GM23338 (cell line): ENCODE results near the gene DRGX. TPM values are rescaled to one million over a fixed set of nuclear protein-coding genes. Genes with fewer than 3 reads are reported as not detected.

ENCODE experiments used
- ATAC-seq: fragments of 200-7000 bp; cut with Tn5 transposase; 3 replicates; pipeline ENCODE4 v1.9.1; 2020
- DNase-seq: peaks from one replicate; pipeline ENCODE4 v3.0.0-alpha.2; 2015; ENCODE audit warnings: low spot score
- H2AFZ ChIP-seq: fragments of 200-600 bp; sonication (generic); 2 replicates; pipeline ENCODE4 v1.8.0; 2016; ENCODE audit warnings: antibody characterized with exemption, mild to moderate bottlenecking, moderate library complexity
- H3F3A ChIP-seq: fragments of 200-600 bp; sonication (generic); replicated peaks from 2 replicates; pipeline ENCODE4 v1.8.0; 2017; ENCODE audit warnings: antibody characterized with exemption, mixed run types, low read depth
- H3K27ac ChIP-seq: fragments of 200-600 bp; sonication (generic); 2 replicates; pipeline ENCODE4 v1.6.1; 2016; ENCODE audit warnings: low read depth
- H3K27me3 ChIP-seq: fragments of 200-600 bp; sonication (generic); 2 replicates; pipeline ENCODE4 v1.8.0; 2016; ENCODE audit warnings: mild to moderate bottlenecking, mixed run types, moderate library complexity; ENCODE audit not compliant: insufficient read depth
- H3K36me3 ChIP-seq: fragments of 200-600 bp; sonication (generic); 2 replicates; pipeline ENCODE4 v1.8.0; 2016; ENCODE audit warnings: mild to moderate bottlenecking; ENCODE audit not compliant: insufficient read depth
- H3K4me1 ChIP-seq: fragments of 200-600 bp; sonication (generic); 2 replicates; pipeline ENCODE4 v1.8.0; 2016; ENCODE audit warnings: mild to moderate bottlenecking, moderate library complexity; ENCODE audit not compliant: insufficient read depth
- H3K4me2 ChIP-seq: fragments of 200-600 bp; sonication (generic); 2 replicates; pipeline ENCODE4 v1.7.1; 2017; ENCODE audit warnings: mixed run types
- H3K4me3 ChIP-seq: fragments of 200-600 bp; sonication (generic); 2 replicates; pipeline ENCODE4 v1.6.1; 2016; ENCODE audit warnings: mixed run types
- H3K79me2 ChIP-seq: fragments of 200-600 bp; sonication (generic); replicated peaks from 2 replicates; pipeline ENCODE4 v1.8.0; 2017; ENCODE audit warnings: mild to moderate bottlenecking; ENCODE audit not compliant: insufficient read depth
- H3K9me2 ChIP-seq: fragments of 200-600 bp; sonication (generic); 2 replicates; pipeline ENCODE4 v1.8.0; 2017; ENCODE audit not compliant: insufficient read depth
- H4K20me1 ChIP-seq: fragments of 200-600 bp; sonication (generic); replicated peaks from 2 replicates; pipeline ENCODE4 v1.8.0; 2017; ENCODE audit warnings: mild to moderate bottlenecking; ENCODE audit not compliant: insufficient read depth
- H3K27ac Mint-ChIP-seq: 2 replicates; pipeline ENCODE4 v1.8.0; 2020; ENCODE audit warnings: inconsistent platforms, mild to moderate bottlenecking, moderate library complexity, mixed read lengths
- H3K27me3 Mint-ChIP-seq: 3 replicates; pipeline ENCODE4 v1.8.0; 2022; ENCODE audit warnings: low read depth, mild to moderate bottlenecking, moderate library complexity, mixed read lengths, inconsistent platforms; ENCODE audit not compliant: insufficient read depth, poor library complexity
- H3K36me3 Mint-ChIP-seq: 3 replicates; pipeline ENCODE4 v1.8.0; 2021; ENCODE audit warnings: low read depth, mild to moderate bottlenecking, inconsistent platforms, moderate library complexity, mixed read lengths
- H3K4me1 Mint-ChIP-seq: 3 replicates; pipeline ENCODE4 v1.8.0; 2020; ENCODE audit warnings: mild to moderate bottlenecking, inconsistent platforms, mixed read lengths
- H3K4me3 Mint-ChIP-seq: 3 replicates; pipeline ENCODE4 v1.8.0; 2021; ENCODE audit warnings: moderate library complexity, mild to moderate bottlenecking, inconsistent platforms, mixed read lengths
- H3K9me3 Mint-ChIP-seq: 3 replicates; pipeline ENCODE4 v1.8.0; 2020; ENCODE audit warnings: moderate library complexity, mild to moderate bottlenecking, inconsistent platforms, mixed read lengths
- CREB1 ChIP-seq: fragments of 250-450 bp; sonication (Bioruptor Pico); IDR thresholded peaks from 2 replicates; pipeline ENCODE4 v1.5.0; 2020; ENCODE audit warnings: low read depth, mild to moderate bottlenecking, moderate library complexity
- EZH2phosphoT487 ChIP-seq: fragments of 200-600 bp; sonication (generic); IDR thresholded peaks from one replicate; pipeline ENCODE4 v1.8.1; 2018; ENCODE audit warnings: antibody characterized with exemption; ENCODE audit not compliant: unreplicated experiment
- JUNB ChIP-seq: IDR thresholded peaks from one replicate; pipeline ENCODE4 v1.6.1; 2016; ENCODE audit warnings: antibody characterized with exemption; ENCODE audit not compliant: unreplicated experiment
- NANOG ChIP-seq: IDR thresholded peaks from 2 replicates; pipeline ENCODE4 v1.6.1; 2016; ENCODE audit warnings: antibody characterized with exemption, borderline replicate concordance
- STAT1 ChIP-seq: IDR thresholded peaks from one replicate; pipeline ENCODE4 v1.6.1; 2016; ENCODE audit warnings: antibody characterized with exemption; ENCODE audit not compliant: unreplicated experiment
- ZNF114 ChIP-seq: fragments of 250-450 bp; sonication (Bioruptor Pico); IDR thresholded peaks from 2 replicates; pipeline ENCODE4 v1.5.0; 2020; ENCODE audit warnings: mild to moderate bottlenecking, moderate library complexity
- ZNF331 ChIP-seq: fragments of 250-450 bp; sonication (Bioruptor Pico); IDR thresholded peaks from 2 replicates; pipeline ENCODE4 v1.5.0; 2020; ENCODE audit warnings: low read depth, mild to moderate bottlenecking, moderate library complexity
- polyA plus RNA-seq: library from polyadenylated mRNA; unstranded; fragments of >200 nt; fragmentation: Nextera tagmentation; extraction: Ambion mirVana; gene quantifications from 2 replicates; pipeline ENCODE4 v1.2.1, GENCODE V29; 2016
- total RNA-seq: library from RNA; depleted of rRNA; stranded (reverse); fragments of >200 nt; shearing (Covaris generic); gene quantifications from 2 replicates; pipeline ENCODE4 v1.2.3, GENCODE V29; 2014
- TF ChIP-seq, protein P1 (sequence below): fragments of 250-450 bp; sonication (Bioruptor Pico); IDR thresholded peaks from 2 replicates; pipeline ENCODE4 v1.5.0; 2020; ENCODE audit warnings: mild to moderate bottlenecking, moderate library complexity
- TF ChIP-seq, protein P2 (sequence below): IDR thresholded peaks from one replicate; pipeline ENCODE4 v1.6.1; 2018; ENCODE audit warnings: antibody characterized with exemption; ENCODE audit not compliant: unreplicated experiment
- TF ChIP-seq, protein P3 (sequence below): IDR thresholded peaks from 2 replicates; pipeline ENCODE4 v1.6.1; 2016; ENCODE audit warnings: antibody characterized with exemption

Gene DRGX
- total and polyA plus RNA-seq, 2 experiments from 2014 or later: not detected

DNA sequence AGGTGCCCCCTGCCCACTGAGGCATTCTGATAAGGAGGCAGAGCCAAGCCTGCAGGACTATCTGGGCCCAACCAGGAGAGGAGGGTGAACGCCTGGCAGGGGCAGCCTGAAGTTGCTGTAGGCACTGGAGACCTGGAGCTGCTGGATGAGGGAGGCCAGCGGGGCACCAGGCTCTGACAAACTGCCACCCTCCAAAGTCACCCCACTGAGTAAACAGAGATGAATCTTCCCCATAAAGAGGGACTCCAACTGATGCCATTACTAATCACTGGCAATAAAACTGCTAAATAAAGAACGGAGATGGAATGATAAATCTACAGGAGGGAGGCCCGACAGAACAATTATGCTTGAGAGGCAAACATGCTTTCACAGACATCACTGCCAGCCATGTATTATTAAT, 44.2 kb downstream of the DRGX start:
- no peak overlapping the region for H3K4me3 Mint-ChIP-seq

More for the DNA sequence above, 44.2 kb downstream of the DRGX start:
- H3K9me2 ChIP-seq: 0 out of 2 replicates have a peak, but pooled peaks cover 2% of the 10 kb centered on the region
- H3K4me2 ChIP-seq: no peak overlapping the region
- no peaks in the 10 kb centered on the region for H4K20me1 ChIP-seq
- H3K79me2 ChIP-seq: no peaks in the 10 kb centered on the region
- H3K36me3 Mint-ChIP-seq: no peaks in the 10 kb centered on the region
- H3K27me3 Mint-ChIP-seq: no peaks in the 10 kb centered on the region
- DNase-seq (no peak), ATAC-seq (no peak)
- H3K27ac Mint-ChIP-seq: no peak overlapping the region
- H3K4me1 ChIP-seq: no peaks in the 10 kb centered on the region
- no peaks in the 10 kb centered on the region for H3F3A ChIP-seq
- no peaks in the 10 kb centered on the region for H3K36me3 ChIP-seq
- H3K9me3 Mint-ChIP-seq: 0 out of 3 replicates have a peak, but pooled peaks cover 4% of the 10 kb centered on the region
- no peaks in the 10 kb centered on the region for H3K27me3 ChIP-seq
- no peaks in the 10 kb centered on the region for H3K4me1 Mint-ChIP-seq
- no peak overlapping the region for H2AFZ ChIP-seq
- TF ChIP-seq CREB1 (CRISPR knock-in tag): no peak
- no peak for TF ChIP-seq EZH2phosphoT487
- TF ChIP-seq, protein P1, sequence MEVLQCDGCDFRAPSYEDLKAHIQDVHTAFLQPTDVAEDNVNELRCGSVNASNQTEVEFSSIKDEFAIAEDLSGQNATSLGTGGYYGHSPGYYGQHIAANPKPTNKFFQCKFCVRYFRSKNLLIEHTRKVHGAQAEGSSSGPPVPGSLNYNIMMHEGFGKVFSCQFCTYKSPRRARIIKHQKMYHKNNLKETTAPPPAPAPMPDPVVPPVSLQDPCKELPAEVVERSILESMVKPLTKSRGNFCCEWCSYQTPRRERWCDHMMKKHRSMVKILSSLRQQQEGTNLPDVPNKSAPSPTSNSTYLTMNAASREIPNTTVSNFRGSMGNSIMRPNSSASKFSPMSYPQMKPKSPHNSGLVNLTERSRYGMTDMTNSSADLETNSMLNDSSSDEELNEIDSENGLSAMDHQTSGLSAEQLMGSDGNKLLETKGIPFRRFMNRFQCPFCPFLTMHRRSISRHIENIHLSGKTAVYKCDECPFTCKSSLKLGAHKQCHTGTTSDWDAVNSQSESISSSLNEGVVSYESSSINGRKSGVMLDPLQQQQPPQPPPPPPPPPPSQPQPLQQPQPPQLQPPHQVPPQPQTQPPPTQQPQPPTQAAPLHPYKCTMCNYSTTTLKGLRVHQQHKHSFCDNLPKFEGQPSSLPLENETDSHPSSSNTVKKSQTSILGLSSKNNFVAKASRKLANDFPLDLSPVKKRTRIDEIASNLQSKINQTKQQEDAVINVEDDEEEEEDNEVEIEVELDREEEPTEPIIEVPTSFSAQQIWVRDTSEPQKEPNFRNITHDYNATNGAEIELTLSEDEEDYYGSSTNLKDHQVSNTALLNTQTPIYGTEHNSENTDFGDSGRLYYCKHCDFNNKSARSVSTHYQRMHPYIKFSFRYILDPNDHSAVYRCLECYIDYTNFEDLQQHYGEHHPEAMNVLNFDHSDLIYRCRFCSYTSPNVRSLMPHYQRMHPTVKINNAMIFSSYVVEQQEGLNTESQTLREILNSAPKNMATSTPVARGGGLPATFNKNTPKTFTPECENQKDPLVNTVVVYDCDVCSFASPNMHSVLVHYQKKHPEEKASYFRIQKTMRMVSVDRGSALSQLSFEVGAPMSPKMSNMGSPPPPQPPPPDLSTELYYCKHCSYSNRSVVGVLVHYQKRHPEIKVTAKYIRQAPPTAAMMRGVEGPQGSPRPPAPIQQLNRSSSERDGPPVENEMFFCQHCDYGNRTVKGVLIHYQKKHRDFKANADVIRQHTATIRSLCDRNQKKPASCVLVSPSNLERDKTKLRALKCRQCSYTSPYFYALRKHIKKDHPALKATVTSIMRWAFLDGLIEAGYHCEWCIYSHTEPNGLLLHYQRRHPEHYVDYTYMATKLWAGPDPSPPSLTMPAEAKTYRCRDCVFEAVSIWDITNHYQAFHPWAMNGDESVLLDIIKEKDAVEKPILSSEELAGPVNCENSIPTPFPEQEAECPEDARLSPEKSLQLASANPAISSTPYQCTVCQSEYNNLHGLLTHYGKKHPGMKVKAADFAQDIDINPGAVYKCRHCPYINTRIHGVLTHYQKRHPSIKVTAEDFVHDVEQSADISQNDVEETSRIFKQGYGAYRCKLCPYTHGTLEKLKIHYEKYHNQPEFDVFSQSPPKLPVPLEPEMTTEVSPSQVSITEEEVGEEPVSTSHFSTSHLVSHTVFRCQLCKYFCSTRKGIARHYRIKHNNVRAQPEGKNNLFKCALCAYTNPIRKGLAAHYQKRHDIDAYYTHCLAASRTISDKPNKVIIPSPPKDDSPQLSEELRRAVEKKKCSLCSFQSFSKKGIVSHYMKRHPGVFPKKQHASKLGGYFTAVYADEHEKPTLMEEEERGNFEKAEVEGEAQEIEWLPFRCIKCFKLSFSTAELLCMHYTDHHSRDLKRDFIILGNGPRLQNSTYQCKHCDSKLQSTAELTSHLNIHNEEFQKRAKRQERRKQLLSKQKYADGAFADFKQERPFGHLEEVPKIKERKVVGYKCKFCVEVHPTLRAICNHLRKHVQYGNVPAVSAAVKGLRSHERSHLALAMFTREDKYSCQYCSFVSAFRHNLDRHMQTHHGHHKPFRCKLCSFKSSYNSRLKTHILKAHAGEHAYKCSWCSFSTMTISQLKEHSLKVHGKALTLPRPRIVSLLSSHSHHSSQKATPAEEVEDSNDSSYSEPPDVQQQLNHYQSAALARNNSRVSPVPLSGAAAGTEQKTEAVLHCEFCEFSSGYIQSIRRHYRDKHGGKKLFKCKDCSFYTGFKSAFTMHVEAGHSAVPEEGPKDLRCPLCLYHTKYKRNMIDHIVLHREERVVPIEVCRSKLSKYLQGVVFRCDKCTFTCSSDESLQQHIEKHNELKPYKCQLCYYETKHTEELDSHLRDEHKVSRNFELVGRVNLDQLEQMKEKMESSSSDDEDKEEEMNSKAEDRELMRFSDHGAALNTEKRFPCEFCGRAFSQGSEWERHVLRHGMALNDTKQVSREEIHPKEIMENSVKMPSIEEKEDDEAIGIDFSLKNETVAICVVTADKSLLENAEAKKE (CRISPR knock-in tag): no peak
- TF ChIP-seq, protein P2, sequence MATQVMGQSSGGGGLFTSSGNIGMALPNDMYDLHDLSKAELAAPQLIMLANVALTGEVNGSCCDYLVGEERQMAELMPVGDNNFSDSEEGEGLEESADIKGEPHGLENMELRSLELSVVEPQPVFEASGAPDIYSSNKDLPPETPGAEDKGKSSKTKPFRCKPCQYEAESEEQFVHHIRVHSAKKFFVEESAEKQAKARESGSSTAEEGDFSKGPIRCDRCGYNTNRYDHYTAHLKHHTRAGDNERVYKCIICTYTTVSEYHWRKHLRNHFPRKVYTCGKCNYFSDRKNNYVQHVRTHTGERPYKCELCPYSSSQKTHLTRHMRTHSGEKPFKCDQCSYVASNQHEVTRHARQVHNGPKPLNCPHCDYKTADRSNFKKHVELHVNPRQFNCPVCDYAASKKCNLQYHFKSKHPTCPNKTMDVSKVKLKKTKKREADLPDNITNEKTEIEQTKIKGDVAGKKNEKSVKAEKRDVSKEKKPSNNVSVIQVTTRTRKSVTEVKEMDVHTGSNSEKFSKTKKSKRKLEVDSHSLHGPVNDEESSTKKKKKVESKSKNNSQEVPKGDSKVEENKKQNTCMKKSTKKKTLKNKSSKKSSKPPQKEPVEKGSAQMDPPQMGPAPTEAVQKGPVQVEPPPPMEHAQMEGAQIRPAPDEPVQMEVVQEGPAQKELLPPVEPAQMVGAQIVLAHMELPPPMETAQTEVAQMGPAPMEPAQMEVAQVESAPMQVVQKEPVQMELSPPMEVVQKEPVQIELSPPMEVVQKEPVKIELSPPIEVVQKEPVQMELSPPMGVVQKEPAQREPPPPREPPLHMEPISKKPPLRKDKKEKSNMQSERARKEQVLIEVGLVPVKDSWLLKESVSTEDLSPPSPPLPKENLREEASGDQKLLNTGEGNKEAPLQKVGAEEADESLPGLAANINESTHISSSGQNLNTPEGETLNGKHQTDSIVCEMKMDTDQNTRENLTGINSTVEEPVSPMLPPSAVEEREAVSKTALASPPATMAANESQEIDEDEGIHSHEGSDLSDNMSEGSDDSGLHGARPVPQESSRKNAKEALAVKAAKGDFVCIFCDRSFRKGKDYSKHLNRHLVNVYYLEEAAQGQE: no peak
- TF ChIP-seq ZNF114: no peak
- no peak for TF ChIP-seq NANOG
- TF ChIP-seq ZNF331 (CRISPR knock-in tag): no peak
- TF ChIP-seq JUNB: no peak
- no peak for TF ChIP-seq STAT1
- TF ChIP-seq, protein P3, sequence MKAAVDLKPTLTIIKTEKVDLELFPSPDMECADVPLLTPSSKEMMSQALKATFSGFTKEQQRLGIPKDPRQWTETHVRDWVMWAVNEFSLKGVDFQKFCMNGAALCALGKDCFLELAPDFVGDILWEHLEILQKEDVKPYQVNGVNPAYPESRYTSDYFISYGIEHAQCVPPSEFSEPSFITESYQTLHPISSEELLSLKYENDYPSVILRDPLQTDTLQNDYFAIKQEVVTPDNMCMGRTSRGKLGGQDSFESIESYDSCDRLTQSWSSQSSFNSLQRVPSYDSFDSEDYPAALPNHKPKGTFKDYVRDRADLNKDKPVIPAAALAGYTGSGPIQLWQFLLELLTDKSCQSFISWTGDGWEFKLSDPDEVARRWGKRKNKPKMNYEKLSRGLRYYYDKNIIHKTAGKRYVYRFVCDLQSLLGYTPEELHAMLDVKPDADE: no peak
- no peak overlapping the region for H3K4me3 ChIP-seq
- no peak overlapping the region for H3K27ac ChIP-seq
